NB4 (cell line): Measurements from ENCODE around the gene SKAP2.

ENCODE experiments used
- DNase-seq: peaks from one replicate; pipeline ENCODE4 v3.0.0; 2010; ENCODE audit warnings: low read depth
- H3K4me3 ChIP-seq: one replicate; pipeline ENCODE4 v1.5.1; 2011; ENCODE audit warnings: mild to moderate bottlenecking, low read depth, low read length, moderate library complexity
- MYC ChIP-seq: IDR thresholded peaks from 2 replicates; pipeline ENCODE4 v1.6.1; 2011; ENCODE audit warnings: low read depth, low read length
- POLR2A ChIP-seq: IDR thresholded peaks from 2 replicates; pipeline ENCODE4 v1.6.1; 2011; ENCODE audit warnings: mild to moderate bottlenecking; ENCODE audit not compliant: insufficient read length; ENCODE audit errors: extremely low read depth
- TF ChIP-seq, protein P1 (sequence below): IDR thresholded peaks from one replicate; pipeline ENCODE4 v1.5.1; 2012; ENCODE audit warnings: low read depth, low read length
- TF ChIP-seq, protein P2 (sequence below): IDR thresholded peaks from 2 replicates; pipeline ENCODE4 v1.6.1; 2011; ENCODE audit warnings: low read depth, low read length

The SKAP2 gene

DNA sequence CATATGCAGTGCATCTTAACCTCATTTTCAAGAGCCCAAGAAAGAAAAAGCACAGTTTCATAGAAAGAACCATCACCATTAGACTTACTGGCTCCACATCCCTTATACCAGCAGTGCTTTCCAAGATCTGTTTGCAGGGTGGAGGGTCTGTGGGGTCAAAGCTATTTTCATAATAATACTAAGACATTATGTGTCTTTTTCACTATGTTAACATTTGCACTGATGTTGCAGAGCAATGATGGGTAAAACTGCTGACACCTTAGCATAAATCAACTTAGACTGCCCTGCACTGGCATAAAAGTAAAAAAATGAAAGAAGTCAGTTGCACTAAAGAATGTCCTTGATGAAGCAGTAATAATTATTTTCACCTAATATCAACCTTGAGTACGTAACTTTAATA is 166.2 kb downstream of the SKAP2 start:
- H3K4me3 ChIP-seq = no peak overlapping the region
- DNase-seq = no peak
- TF ChIP-seq MYC = no peak
- TF ChIP-seq, protein P1, sequence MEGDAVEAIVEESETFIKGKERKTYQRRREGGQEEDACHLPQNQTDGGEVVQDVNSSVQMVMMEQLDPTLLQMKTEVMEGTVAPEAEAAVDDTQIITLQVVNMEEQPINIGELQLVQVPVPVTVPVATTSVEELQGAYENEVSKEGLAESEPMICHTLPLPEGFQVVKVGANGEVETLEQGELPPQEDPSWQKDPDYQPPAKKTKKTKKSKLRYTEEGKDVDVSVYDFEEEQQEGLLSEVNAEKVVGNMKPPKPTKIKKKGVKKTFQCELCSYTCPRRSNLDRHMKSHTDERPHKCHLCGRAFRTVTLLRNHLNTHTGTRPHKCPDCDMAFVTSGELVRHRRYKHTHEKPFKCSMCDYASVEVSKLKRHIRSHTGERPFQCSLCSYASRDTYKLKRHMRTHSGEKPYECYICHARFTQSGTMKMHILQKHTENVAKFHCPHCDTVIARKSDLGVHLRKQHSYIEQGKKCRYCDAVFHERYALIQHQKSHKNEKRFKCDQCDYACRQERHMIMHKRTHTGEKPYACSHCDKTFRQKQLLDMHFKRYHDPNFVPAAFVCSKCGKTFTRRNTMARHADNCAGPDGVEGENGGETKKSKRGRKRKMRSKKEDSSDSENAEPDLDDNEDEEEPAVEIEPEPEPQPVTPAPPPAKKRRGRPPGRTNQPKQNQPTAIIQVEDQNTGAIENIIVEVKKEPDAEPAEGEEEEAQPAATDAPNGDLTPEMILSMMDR = no peak
- TF ChIP-seq POLR2A = no peak
- TF ChIP-seq, protein P2, sequence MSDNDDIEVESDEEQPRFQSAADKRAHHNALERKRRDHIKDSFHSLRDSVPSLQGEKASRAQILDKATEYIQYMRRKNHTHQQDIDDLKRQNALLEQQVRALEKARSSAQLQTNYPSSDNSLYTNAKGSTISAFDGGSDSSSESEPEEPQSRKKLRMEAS = no peak

DNA sequence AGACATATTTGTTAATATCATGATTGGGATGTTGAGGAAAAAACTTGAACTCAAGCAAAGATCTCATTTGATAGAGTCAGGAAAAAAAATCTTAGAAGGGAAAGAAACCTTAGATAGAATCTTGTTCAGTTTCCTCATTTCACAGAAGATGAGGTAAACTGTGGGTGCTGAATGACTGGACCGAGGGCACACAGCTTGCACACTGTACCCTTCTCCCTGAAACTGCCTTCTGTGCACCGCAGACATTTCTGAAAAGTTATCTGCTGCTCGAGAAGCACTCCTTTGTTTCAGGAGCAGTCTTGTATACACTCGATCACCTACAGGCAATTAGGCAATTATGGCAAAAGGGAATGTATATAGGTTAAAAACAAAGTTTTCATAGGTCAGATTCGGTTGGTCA is 167.4 kb downstream of the SKAP2 start:
- DNase-seq = no peak
- TF ChIP-seq, protein P1 = no peak
- no peak for TF ChIP-seq MYC
- TF ChIP-seq, protein P2 = no peak
- no peak for TF ChIP-seq POLR2A
- H3K4me3 ChIP-seq = no peak overlapping the region

DNA sequence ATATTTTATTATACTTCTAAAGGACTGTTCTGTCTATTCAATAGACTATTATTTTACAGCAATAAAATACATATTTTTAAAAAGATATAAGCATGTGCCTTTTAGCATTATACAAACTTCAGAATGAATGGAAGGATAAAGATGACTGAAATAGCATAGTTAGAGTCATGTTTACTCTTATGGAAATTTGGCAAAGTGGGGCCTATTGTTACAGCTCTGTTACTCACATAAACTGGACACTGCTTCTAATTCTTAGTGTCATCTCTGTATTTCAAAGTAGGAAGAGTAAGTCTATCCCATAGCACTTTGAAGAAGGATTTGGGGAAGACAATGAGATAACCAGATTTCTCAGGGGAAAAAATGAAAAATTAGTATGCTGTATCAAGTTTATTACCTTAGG is 168.2 kb downstream of the SKAP2 start:
- H3K4me3 ChIP-seq = no peak overlapping the region
- DNase-seq = no peak
- TF ChIP-seq, protein P2 = no peak
- TF ChIP-seq, protein P1 = no peak
- TF ChIP-seq MYC (no peak), POLR2A (no peak)

DNA sequence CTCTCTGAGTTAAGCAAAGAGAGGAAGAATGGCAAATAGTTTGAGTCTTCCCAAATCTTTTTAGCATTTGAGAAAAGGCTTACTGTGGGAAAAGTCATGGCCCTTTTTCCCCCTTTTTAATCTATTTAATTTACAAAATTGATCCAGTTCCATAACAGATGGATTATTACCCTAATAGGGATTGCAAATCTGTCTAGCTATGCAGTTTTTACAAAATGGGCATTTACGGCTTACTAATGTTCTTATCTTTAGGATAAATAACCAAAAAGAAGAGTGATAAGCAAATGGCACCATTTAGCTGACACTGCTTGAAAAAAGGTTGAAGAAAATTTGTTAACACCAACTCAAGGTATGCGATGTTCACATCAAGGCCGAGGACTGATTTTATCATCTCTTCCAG is 169.7 kb downstream of the SKAP2 start:
- no peak for DNase-seq
- H3K4me3 ChIP-seq = no peak overlapping the region
- TF ChIP-seq MYC (no peak), POLR2A (no peak)
- TF ChIP-seq, protein P1 = no peak
- TF ChIP-seq, protein P2 = no peak

DNA sequence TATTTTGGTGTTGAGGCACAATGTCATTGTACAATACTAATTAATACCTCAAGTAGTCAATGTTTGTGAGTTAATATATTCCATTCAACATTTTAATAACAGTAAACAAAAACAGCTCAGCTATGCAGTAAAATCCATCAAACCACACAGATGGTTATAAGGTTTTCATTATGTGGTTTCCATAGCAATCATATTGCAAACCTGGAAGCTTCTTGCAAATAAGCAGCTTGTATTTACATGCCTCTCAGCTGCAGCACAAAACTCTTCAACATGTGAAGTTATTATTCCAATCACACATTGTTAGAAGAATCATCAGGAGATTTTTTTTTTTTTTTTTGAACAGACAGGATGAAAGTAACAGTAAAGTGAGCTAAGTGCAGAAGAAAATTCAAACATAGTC is 170.2 kb downstream of the SKAP2 start:
- DNase-seq = no peak
- TF ChIP-seq, protein P2 = no peak
- TF ChIP-seq MYC (no peak), POLR2A (no peak)
- TF ChIP-seq, protein P1 = no peak
- H3K4me3 ChIP-seq = no peak overlapping the region

DNA sequence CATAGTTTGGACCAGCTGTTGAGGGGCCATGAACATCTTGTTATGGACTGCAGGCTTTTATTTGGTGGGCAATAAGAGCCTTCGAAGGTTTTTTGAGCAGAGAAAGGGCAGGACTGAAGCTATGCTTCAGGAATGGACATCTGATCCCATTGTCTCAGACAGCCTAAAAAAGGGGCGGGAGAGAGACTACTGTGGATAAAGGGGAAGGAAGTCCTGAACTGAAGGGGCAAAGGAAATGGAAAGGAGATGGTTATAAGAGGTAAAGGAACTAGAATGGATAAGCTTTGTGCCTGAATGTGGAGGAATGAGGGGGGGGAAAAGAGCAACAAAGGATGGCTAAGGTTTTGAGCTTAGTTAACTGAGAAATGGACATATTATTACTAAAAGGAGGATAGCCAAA is 172.5 kb downstream of the SKAP2 start:
- TF ChIP-seq, protein P1 = no peak
- TF ChIP-seq POLR2A (no peak), MYC (no peak)
- TF ChIP-seq, protein P2 = no peak
- no peak overlapping the region for H3K4me3 ChIP-seq
- no peak for DNase-seq
